SH-SY5Y (cell line): ENCODE data around the gene HSD3B1.

Experiments used
- GATA2 ChIP-seq: IDR thresholded peaks from 2 replicates; pipeline ENCODE4 v1.6.1; 2011; ENCODE audit warnings: mild to moderate bottlenecking, low read depth, low read length
- GATA3 ChIP-seq: IDR thresholded peaks from 2 replicates; pipeline ENCODE4 v1.6.1; 2011; ENCODE audit warnings: low read depth, mild to moderate bottlenecking, low read length, moderate library complexity

GRCh38 chr1:119466445-119466844 lies 40.6 kb upstream of the HSD3B1 start:
- no peak for TF ChIP-seq GATA3
- TF ChIP-seq GATA2: no peak
